Effector memory CD4-positive, alpha-beta T cell (primary cell): ENCODE measurements around the gene MMP25.
A peak's percentile ranks its signal among the peaks of the same experiment; 100 is the strongest.

Experiments used
- DNase-seq, 3 donors: peaks; one replicate each; pipeline ENCODE4 v3.0.0-alpha.2; 2020
- H3K27ac ChIP-seq: 2 replicates; pipeline ENCODE4 v1.7.0; 2013; ENCODE audit warnings: mild to moderate bottlenecking, low read length, moderate library complexity; ENCODE audit not compliant: insufficient read depth, poor library complexity, severe bottlenecking
- H3K27me3 ChIP-seq: replicated peaks from 2 replicates; pipeline ENCODE4 v1.7.0; 2013; ENCODE audit warnings: mild to moderate bottlenecking, low read length; ENCODE audit not compliant: insufficient read depth, control insufficient read depth, poor library complexity, severe bottlenecking
- H3K36me3 ChIP-seq: 2 replicates; pipeline ENCODE4 v1.7.0; 2013; ENCODE audit warnings: mild to moderate bottlenecking, low read length, moderate library complexity; ENCODE audit not compliant: control insufficient read depth, insufficient read depth
- H3K4me1 ChIP-seq: 2 replicates; pipeline ENCODE4 v1.7.0; 2013; ENCODE audit warnings: low read length, mild to moderate bottlenecking; ENCODE audit not compliant: control insufficient read depth, insufficient read depth, poor library complexity, severe bottlenecking
- H3K4me3 ChIP-seq: 2 replicates; pipeline ENCODE4 v1.7.0; 2013; ENCODE audit warnings: low read length, low read depth, mild to moderate bottlenecking; ENCODE audit not compliant: insufficient read depth, poor library complexity, severe bottlenecking
- H3K9me3 ChIP-seq: 2 replicates; pipeline ENCODE4 v1.7.0; 2013; ENCODE audit warnings: mild to moderate bottlenecking, low read length, moderate library complexity; ENCODE audit not compliant: control insufficient read depth

Gene MMP25

GRCh38 chr16:3092501-3092941 lies 46.2 kb downstream of the MMP25 start:
- H3K27me3 ChIP-seq, result no peaks in the 10 kb centered on the region
- peaks cover 33% of the 10 kb centered on the region for H3K4me1 ChIP-seq
- no peak overlapping the region for H3K4me3 ChIP-seq
- DNase-seq, result no peak
- H3K36me3 ChIP-seq, result no peaks in the 10 kb centered on the region
- H3K27ac ChIP-seq, result no peak overlapping the region
- no peaks in the 10 kb centered on the region for H3K9me3 ChIP-seq

- Histone ChIP-seq H3K9me3 (no peaks in the 10 kb centered on the region), H3K4me1 (peaks cover 27% of the 10 kb centered on the region), H3K36me3 (no peaks in the 10 kb centered on the region), H3K27ac (no peak overlapping the region), H3K4me3 (no peak overlapping the region), H3K27me3 (no peaks in the 10 kb centered on the region)
- peak; percentile 22 to 45 (median 24) for DNase-seq
These were observed 48.1 kb downstream of the MMP25 start for GRCh38 chr16:3094289-3095027.

GRCh38 chr16:3095869-3096268 lies 49.5 kb downstream of the MMP25 start:
- Histone ChIP-seq H3K27ac (peak overlapping the region; percentile 9), H3K4me3 (no peak overlapping the region), H3K9me3 (no peaks in the 10 kb centered on the region), H3K4me1 (peaks cover 33% of the 10 kb centered on the region), H3K27me3 (no peaks in the 10 kb centered on the region), H3K36me3 (no peaks in the 10 kb centered on the region)
- DNase-seq, result peak; percentile 47 to 63 (median 52)

GRCh38 chr16:3096362-3096761 lies 50.0 kb downstream of the MMP25 start:
- Histone ChIP-seq H3K9me3 (no peaks in the 10 kb centered on the region), H3K4me1 (peaks cover 34% of the 10 kb centered on the region), H3K27ac (peak overlapping the region; percentile 9), H3K27me3 (no peaks in the 10 kb centered on the region), H3K36me3 (no peaks in the 10 kb centered on the region), H3K4me3 (no peak overlapping the region)
- DNase-seq, result no peak

GRCh38 chr16:3097266-3097665 lies 50.9 kb downstream of the MMP25 start:
- peaks cover 36% of the 10 kb centered on the region for H3K4me1 ChIP-seq
- no peaks in the 10 kb centered on the region for H3K36me3 ChIP-seq
- no peak for DNase-seq
- no peak overlapping the region for H3K27ac ChIP-seq
- no peaks in the 10 kb centered on the region for H3K9me3 ChIP-seq
- no peaks in the 10 kb centered on the region for H3K27me3 ChIP-seq
- H3K4me3 ChIP-seq, result no peak overlapping the region

- DNase-seq, result no peak
- H3K36me3 ChIP-seq, result no peaks in the 10 kb centered on the region
- H3K9me3 ChIP-seq, result no peaks in the 10 kb centered on the region
- H3K4me3 ChIP-seq, result peak within 1 kb of the TSS; percentile 13
- no peaks in the 10 kb centered on the region for H3K27me3 ChIP-seq
- peaks cover 36% of the 10 kb centered on the region for H3K4me1 ChIP-seq
- H3K27ac ChIP-seq, result no peak within 1 kb of the TSS
These were observed 52.4 kb downstream of the MMP25 start, which contains the start of gene ZSCAN10 for GRCh38 chr16:3098459-3099394. Gene ZSCAN10 (minus strand): TSS chr16:3099294. CDS start chr16:3092937, 6,357 bp downstream.

- Histone ChIP-seq H3K9me3 (no peaks in the 10 kb centered on the region), H3K27me3 (no peaks in the 10 kb centered on the region), H3K4me3 (no peak overlapping the region), H3K4me1 (peaks cover 36% of the 10 kb centered on the region), H3K36me3 (no peaks in the 10 kb centered on the region), H3K27ac (no peak overlapping the region)
- DNase-seq, result no peak
These were observed 53.0 kb downstream of the MMP25 start for GRCh38 chr16:3099395-3099731.

GRCh38 chr16:3099732-3100499 lies 53.6 kb downstream of the MMP25 start:
- H3K4me3 ChIP-seq, result peak overlapping the region; percentile 13
- H3K27ac ChIP-seq, result no peak overlapping the region

GRCh38 chr16:3101018-3101840 lies 54.9 kb downstream of the MMP25 start:
- peak in 1 of 3 donors; percentile 27 for DNase-seq
- no peaks in the 10 kb centered on the region for H3K36me3 ChIP-seq
- H3K27me3 ChIP-seq, result no peaks in the 10 kb centered on the region
- H3K9me3 ChIP-seq, result no peaks in the 10 kb centered on the region
- H3K4me1 ChIP-seq, result peaks cover 31% of the 10 kb centered on the region
- H3K27ac ChIP-seq, result no peak overlapping the region
- no peak overlapping the region for H3K4me3 ChIP-seq

More at GRCh38 chr16:3099732-3100499, 53.6 kb downstream of the MMP25 start:
- peak; percentile 81 to 90 (median 88) for DNase-seq
- Histone ChIP-seq H3K27me3 (no peaks in the 10 kb centered on the region), H3K9me3 (no peaks in the 10 kb centered on the region), H3K36me3 (no peaks in the 10 kb centered on the region), H3K4me1 (peaks cover 31% of the 10 kb centered on the region)
